ENCODE measurements around the gene ZNF844. TPM values are rescaled to one million over a fixed set of nuclear protein-coding genes. Genes with fewer than 3 reads are reported as not detected.
"Not testable (repeated sequence)": the region's sequence is repeated elsewhere in the genome, so short reads cannot be mapped to it uniquely, and the experiment has no call there.

The ZNF844 gene
- total RNA-seq, 1 donor from 2014 or later, result 4.0 TPM

DNA sequence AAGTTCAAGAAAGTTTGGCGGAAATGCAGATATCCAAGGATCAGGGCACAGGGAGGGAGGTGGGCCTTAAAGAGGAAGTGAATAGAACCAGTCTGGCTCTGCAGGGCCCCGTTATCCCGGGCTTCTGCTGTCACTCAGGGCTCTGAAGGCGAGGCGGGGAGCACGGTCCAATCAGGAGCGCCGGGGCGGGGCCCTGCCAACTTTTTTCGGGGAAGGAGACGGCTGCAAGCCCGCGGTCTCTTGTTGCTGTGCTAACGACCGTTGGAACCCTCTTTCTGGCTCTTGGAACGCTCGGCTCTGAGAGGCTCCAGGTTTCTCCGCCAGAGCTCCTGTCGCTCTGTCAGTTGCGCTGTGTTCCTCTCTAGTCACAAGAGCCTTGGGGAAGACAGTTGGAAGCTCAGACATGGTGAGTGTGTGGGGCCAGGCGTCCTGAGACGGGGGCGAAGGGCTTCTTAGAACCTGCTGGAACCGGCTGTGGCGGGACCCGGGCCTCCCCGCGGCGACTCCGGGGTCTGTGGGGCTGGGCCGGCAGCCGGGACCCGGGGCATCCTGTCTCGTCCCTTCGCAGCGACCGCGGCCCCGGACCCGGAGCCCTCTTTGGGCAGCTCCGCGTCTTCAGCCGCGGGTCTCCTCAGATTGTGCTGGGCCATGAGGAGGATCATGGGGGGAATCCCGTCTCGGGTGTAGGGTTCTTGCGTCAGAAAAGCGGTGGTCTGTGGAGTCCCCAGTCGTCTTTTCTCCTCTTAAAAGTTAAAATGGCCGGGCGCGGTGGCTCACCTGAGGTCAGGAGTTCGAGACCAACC is 27.7 kb downstream of the ZNF844 start:
- peak; percentile 30 for DNase-seq (ENCODE audit: low read depth)

- no peak for DNase-seq (ENCODE audit: low read depth)
Measured at GRCh38 chr19:12092956-12093355, 28.4 kb downstream of the ZNF844 start.

- no peak for DNase-seq (ENCODE audit: low read depth)
Measured at GRCh38 chr19:12093777-12094176, 29.2 kb downstream of the ZNF844 start.

- no peak for DNase-seq (ENCODE audit: low read depth)
Measured at GRCh38 chr19:12095111-12095790, 30.7 kb downstream of the ZNF844 start.

DNA sequence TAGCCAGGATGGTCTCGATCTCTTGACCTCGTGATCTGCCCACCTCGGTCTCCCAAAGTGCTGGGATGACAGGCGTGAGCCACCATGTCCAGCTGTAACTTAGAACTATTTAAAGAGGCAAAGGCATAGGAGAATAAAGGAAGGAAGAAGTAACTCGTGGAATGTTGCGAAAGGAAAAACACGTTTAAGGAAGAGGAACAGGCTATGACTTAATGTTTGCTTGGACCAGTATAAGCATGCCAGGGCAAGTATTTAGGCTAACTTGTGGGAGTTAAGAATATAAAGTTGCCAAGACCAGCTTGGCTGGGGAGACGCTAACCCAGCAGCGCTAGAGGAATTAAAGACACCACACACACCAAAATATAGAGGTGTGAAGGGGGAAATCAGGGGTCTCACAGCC is 33.5 kb downstream of the ZNF844 start:
- DNase-seq (ENCODE audit: low read depth), result no peak

GRCh38 chr19:12103909-12104308 is 39.4 kb downstream of the ZNF844 start:
- DNase-seq (ENCODE audit: low read depth), result not testable (repeated sequence)

- DNase-seq (ENCODE audit: low read depth), result no peak
Measured at GRCh38 chr19:12111176-12111575, 46.6 kb downstream of the ZNF844 start.

DNA sequence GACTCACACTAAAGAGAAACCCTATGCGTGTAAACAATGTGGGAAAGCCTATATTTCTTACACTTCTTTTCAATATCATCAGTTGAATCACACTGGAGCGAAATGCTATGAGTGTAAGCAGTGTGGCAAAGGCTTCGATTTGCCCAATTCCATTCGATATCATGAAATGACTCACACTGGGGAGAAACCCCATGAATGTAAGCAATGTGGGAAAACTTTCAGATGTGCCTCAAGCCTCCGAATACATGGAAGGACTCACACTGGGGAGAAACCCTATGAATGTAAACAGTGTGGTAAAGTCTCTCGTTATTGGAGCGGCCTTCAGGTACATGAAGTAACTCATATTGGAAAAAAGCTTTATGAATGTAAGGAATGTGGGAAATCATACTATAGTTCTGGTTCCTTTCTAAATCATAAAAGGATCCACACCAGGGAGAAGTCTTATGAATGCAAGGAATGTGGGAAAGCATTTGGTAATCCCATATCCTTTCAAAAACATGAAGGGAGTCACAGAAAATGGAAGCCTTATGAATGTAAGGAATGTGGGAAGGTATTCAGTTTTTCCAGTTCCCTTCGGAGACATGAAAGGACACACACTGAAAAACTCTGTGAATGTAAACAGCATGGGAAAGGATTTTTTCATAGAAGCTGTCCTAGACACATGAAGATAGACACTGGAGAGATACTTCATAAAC is 47.6 kb downstream of the ZNF844 start:
- no peak for DNase-seq (ENCODE audit: low read depth)

DNA sequence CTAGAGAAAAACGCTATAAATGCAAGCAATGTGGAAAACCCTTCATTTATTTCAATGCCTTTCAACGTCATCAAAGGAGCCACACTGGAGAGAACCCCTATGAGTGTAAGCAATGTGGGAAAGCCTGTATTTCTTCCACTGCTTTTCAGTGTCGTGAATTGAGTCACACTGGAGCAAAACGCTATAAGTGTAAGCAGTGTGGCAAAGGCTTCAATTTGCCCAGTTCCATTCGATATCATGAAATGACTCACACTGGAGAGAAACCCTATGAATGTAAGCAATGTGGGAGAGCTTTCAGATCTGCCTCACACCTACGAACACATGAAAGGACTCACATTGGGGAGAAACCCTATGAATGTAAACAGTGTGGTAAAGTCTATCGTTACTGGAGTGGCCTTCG is 48.2 kb downstream of the ZNF844 start:
- DNase-seq (ENCODE audit: low read depth), result no peak

GRCh38 chr19:12113121-12113520 is 48.6 kb downstream of the ZNF844 start:
- no peak for DNase-seq (ENCODE audit: low read depth)

DNA sequence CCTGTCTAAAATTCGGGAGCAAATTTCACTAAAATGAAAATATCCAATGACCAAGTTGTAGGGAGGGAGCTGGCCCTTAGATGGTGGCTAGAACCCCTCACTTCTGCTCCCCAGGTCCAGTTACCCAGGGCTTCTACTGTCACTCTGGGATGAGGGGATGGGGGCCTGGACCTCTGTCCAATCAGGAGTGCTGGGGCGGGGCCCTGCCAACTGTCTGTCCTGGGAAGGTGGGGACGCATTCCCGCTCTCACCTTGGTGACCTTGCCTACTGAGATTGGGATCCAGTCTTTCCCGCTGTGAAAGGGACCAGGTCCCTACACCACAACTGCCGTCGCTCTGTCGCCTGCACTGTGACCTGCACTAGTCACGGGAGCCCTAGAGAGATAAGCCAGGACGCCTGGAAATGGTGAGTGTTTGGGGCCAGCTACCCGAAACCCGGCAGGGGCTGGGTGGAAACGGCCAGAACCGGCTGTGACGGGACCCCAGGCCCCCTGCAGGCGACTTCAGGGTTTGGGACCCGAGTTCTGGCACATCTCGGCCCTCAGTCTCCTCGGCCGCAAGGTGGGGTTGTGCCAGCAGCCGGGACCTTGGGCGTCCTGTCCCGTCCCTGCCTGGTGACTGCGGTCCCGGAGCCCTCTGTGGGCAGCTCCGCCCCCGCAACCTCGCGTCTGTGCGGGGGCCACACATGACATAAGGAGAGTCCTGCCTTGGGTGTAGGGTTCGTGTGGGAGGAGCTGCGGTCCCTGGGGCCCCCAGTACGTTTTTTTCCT is 52.9 kb downstream of the ZNF844 start:
- DNase-seq (ENCODE audit: low read depth), result no peak

DNA sequence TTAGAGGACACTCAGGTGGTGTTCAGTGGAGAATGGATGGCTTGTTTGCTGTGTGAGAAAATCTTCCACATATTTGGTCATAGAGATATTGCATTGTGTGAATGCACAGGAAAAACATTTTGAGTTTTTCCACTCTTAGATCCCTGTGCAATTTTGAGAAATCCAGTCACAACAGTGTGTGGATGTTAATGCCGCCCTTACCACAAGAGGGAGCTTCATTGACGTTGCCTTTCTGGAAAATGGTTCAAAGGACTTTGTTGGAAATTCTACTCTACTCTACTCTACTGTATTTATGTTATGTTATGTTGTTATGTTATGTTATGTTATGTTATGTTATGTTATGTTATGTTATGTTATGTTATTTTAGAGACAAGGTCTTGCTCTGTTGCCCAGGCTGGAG is 62.2 kb downstream of the ZNF844 start:
- DNase-seq (ENCODE audit: low read depth), result no peak

Other genes with a start within 250 kb of the ZNF844 start
- 0.08 and 0.10 TPM in 2 replicates for gene ZNF439, start 216.0 kb upstream of the ZNF844 start, total RNA-seq
- 6.3 and 8.8 TPM in 2 replicates for gene ZNF69, start 176.9 kb upstream of the ZNF844 start, total RNA-seq
- gene ZNF700, start 139.6 kb upstream of the ZNF844 start, total RNA-seq, result 7.4 and 10.1 TPM in 2 replicates
- 0.59 and 1.4 TPM in 2 replicates for gene ZNF763, start 99.7 kb upstream of the ZNF844 start, total RNA-seq
- gene ZNF433, start 29.1 kb upstream of the ZNF844 start, total RNA-seq, result 10.5 and 11.1 TPM in 2 replicates
- 0.31 TPM in 1 of 2 replicates, not detected in the other for gene ZNF878, start 11.8 kb upstream of the ZNF844 start, total RNA-seq
- 2.0 and 3.0 TPM in 2 replicates for gene ZNF20, start 75.6 kb downstream of the ZNF844 start, total RNA-seq
- gene ZNF625, start 92.0 kb downstream of the ZNF844 start, total RNA-seq, result 6.3 and 9.5 TPM in 2 replicates
- gene ZNF136, start 98.4 kb downstream of the ZNF844 start, total RNA-seq, result 5.1 and 6.9 TPM in 2 replicates
- gene ZNF44, start 230.2 kb downstream of the ZNF844 start, total RNA-seq, result 8.2 and 8.7 TPM in 2 replicates